SHP77 treated with DMSO at 0.1 percent for 48 hours (cell line): ENCODE measurements around the gene ANKRD24.
"Not testable (repeated sequence)": the region's sequence is repeated elsewhere in the genome, so short reads cannot be mapped to it uniquely, and the experiment has no call there.

Source experiments
- DNase-seq: peaks from one replicate; lab custom pipeline; 2025; lab: John Stamatoyannopoulos, UW

ANKRD24 gene

DNA sequence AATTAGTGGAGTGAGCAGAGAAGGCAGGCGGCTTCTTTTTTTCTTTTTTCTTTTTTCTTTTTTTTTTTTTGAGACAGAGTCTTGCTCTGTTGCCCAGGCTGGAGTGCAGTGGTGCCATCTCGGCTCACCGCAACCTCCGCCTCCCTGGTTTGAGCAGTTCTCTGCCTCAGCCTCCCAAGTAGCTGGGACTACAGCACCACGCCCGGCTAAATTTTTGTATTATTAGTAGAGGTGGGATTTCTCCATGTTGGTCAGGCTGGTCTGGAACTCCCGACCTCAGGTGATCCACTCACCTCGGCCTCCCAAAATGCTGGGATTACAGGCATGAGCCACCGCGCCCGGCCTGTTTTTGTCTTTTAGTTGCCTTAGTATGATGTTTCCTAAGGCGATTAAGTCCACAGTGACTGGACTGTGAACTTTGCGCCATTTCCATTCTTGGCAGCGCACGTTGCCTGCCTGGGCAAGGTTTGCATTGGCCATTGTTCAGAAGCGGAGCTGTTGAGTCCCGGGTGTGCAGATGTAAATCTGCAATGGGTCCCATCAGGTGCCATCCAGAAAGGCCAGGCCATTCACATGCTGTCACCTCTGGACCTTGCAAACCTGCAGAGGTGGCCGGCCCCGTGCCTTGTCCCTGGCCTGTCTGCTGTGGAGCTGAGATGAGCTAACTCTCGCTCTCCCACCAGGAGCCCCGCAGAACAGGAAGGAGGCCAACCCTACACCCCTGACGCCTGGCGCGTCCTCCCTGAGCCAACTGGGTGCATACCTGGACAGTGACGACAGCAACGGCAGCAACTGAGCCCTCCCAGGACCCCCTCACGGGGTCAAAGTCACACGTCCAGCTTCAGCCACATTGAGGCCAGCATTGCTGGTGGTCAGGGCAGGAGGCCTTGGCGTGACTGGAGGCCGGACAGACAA is 85.7 kb downstream of the ANKRD24 start:
- no peak for DNase-seq

DNA sequence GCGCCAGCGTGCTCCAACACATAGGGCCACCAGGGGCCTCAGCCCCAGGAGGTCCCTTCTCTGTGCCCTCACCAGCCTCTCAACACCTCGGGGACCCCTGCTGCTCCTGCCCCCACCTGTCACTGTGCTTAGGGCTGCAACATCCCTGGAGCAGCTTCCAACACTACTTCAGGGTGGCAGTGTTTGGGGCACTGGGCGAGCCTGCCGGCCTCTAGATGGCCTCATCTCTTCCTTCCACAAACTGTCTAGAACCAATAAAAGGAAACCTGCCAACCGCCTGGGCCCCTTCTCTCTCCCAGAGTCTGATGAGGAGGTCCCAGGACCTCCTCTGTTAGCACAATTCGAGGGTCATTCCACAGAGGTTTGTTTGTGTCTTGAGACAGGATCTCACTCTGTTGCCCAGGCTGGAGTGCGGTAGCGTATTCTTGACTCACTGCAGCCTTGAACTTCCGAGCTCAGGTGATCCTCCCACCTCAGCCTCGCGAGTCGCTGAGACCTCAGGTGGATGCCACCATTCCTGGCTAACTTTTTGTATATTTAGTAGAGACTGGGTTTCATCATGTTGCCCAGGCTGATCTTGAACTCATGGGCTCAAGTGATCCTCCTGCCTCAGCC is 86.4 kb downstream of the ANKRD24 start:
- no peak for DNase-seq

- DNase-seq: no peak
Measured at GRCh38 chr19:4272894-4273293, 90.4 kb downstream of the ANKRD24 start.

DNA sequence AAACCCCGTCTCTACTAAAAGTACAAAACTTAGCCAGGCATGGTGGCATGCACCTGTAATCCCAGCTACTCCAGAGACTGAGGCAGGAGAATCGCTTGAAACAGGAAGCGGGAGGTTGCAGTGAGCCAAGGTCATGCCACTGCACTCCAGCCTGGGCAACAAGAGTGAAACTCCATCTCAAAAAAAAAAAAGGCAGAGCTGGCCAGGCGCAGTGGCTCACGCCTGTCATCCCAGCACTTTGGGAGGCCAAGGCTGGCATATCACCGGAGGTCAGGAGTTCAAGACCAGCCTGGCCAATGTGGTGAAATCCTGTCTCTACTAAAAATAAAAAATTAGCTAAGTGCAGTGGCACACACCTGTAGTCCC is 91.8 kb downstream of the ANKRD24 start:
- not testable (repeated sequence) for DNase-seq
